ENCODE results near the gene MYOZ3. TPM values are rescaled to one million over a fixed set of nuclear protein-coding genes. Genes with fewer than 3 reads are reported as not detected.

Gene MYOZ3
- total and polyA plus RNA-seq, 10 donors = 0.04 to 1.2 (median 0.32) TPM; not detected in 1

GRCh38 chr5:150618163-150618562 is 42.9 kb upstream of the MYOZ3 start:
- Histone ChIP-seq H3K27ac (peak overlapping the region in 6 of 8 donors; percentile 56 to 81 (median 66)), H3K27me3 (replicated peaks in 1 of 7) (peaks cover 0 to 6% (median 0%) of the 10 kb centered on the region in 7 donors), H3K4me3 (no peak overlapping the region), H3K4me1 (peaks cover 29 to 82% (median 64%) of the 10 kb centered on the region in 6 donors), H3K9me3 (no peaks in the 10 kb centered on the region), H3K36me3 (no peaks in the 10 kb centered on the region)
- TF ChIP-seq CTCF (IDR thresholded peaks at IDR 0.05 in 8 of 11, conservative IDR thresholded peaks at IDR 0.05 in 3 of 11) = no peak
- DNase-seq = no peak
- 79 to 88% (median 85%) methylated on average over 8 to 9 of the region's 9 CpGs for WGBS, 5 donors
- intact Hi-C loops (cut with DNase I; ENCODE audit: low total_unique reads) = no loop called here

DNA sequence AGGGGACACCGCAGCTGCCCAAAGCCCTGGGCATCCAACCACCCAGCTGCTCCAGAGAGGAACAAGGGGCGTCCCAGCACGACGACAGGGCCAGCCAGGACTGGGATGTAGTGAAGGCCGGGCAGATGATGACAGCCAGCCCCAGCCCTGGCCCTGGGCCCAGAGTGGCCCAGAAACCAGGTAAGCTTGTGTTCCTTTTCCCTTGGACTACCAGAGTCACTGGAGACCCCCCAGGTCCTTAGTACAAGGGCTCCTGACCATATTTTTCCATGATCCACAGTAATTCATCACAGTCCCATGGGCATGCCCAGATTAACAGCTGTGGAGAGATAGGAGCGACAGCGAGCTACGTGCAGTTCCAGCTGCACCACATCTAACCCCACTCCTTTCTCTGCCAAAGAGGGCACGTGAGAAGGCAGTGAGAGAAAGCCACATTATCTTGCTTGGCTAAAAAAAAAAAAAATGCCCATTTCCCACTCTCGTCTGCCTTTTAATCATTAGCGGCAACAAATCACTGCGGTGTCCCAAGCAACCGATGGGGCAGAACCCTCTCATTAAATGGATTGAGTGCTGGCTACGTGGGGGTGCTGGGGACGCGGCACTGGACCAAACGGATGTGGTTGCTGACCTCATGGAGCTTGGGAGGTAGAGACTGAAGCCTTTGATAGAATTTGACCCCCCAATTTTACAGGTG is 42.3 kb upstream of the MYOZ3 start:
- no peak for DNase-seq
- Histone ChIP-seq H3K4me1 (peaks cover 34 to 82% (median 64%) of the 10 kb centered on the region in 6 donors), H3K4me3 (no peak overlapping the region), H3K36me3 (no peaks in the 10 kb centered on the region), H3K27ac (peak overlapping the region; percentile 27 to 81 (median 60)), H3K27me3 (replicated peaks in 1 of 7) (peaks cover 0 to 6% (median 0%) of the 10 kb centered on the region in 7 donors), H3K9me3 (no peaks in the 10 kb centered on the region)
- 63 to 85% (median 78%) methylated on average over 17 of the region's 17 CpGs for WGBS, 5 donors
- TF ChIP-seq POLR2AphosphoS5 (IDR thresholded peaks at IDR 0.05) = peak in 1 of 3 donors; percentile 10
- TF ChIP-seq POLR2A (IDR thresholded peaks at IDR 0.05) = no peak
- no peak for TF ChIP-seq CTCF (IDR thresholded peaks at IDR 0.05 in 8 of 11, conservative IDR thresholded peaks at IDR 0.05 in 3 of 11)
- intact Hi-C loops (cut with DNase I; ENCODE audit: low total_unique reads) = no loop called here

DNA sequence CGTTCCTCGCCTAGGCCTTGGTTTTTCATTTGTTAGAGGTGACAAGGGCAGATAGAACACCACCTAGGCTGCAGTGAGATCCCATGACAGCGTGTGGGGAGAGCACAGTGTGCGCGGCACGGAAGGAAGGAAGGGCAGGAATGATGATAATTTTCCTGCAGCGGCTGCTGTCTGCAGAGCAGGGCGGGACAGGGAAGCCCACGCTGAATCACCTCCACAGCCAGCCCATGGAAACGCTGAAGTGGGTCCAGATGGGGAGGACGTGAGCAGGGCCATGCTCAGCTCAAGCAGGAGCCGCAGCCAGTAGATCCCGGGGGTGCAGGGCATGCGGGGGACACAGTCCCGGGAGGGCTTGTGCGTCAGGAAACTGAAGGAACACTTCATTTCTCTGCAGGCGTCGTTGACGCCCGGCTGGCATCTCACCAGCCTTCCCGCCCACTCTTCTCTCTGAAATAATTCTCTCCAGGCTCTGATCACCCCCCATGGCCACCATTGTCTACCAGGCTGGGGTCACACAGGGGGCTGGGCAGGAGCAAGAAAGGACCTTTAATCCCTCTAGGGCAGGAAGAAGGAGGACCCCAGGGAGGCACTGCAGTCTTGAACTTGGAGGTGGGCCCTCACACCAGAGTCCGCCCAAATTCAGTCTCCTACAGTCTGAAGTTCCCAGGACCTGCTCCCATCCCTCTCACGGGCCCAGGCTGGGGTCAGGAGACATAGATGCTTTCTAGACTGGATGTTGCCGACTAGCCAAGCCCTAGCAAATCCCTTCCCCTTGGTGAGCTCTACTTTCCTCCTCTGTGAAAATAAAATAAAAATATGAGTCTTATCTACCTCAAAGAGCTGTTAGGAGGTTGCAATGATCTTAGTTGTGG is 41.5 kb upstream of the MYOZ3 start:
- H3K4me1 ChIP-seq = peaks cover 37 to 81% (median 63%) of the 10 kb centered on the region in 6 donors
- peak overlapping the region; percentile 32 to 81 (median 60) for H3K27ac ChIP-seq
- TF ChIP-seq CTCF (IDR thresholded peaks at IDR 0.05 in 8 of 11, conservative IDR thresholded peaks at IDR 0.05 in 3 of 11) (no peak), POLR2AphosphoS5 (IDR thresholded peaks at IDR 0.05) (peak; percentile 70 to 80 (median 72))
- intact Hi-C loops (cut with DNase I; ENCODE audit: low total_unique reads) = no loop called here
- no peak overlapping the region for H3K4me3 ChIP-seq
- 60 to 74% (median 71%) methylated on average over 23 to 24 of the region's 24 CpGs for WGBS, 5 donors
- H3K27me3 ChIP-seq (replicated peaks in 1 of 7) = peaks cover 0 to 11% (median 0%) of the 10 kb centered on the region in 7 donors
- no peaks in the 10 kb centered on the region for H3K9me3 ChIP-seq
- peak; percentile 83 for DNase-seq
- H3K36me3 ChIP-seq = no peaks in the 10 kb centered on the region

DNA sequence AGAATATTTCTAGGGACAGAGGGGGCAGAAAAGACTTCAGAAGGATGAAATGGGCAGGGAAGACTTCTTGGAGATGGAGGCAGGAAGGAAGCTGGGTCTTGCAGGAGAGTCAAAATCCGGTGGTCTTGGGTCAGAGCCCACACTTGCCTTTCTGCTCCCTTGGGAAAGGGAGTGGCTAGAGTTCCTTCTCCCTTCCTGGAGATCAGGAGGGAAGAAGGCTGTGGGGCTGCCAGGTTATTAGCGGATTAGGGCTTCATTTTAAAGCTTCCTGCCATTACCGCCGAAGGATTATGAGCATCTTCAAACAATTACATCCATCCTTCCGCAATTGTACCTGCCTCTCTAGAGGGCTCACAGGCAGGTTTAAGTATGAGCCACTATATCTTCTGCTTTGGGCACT is 39.8 kb upstream of the MYOZ3 start:
- 72 to 81% (median 75%) methylated on average over 5 of the region's 5 CpGs for WGBS, 5 donors
- peaks cover 26 to 80% (median 61%) of the 10 kb centered on the region in 6 donors for H3K4me1 ChIP-seq

More for the DNA sequence above, 39.8 kb upstream of the MYOZ3 start:
- no peaks in the 10 kb centered on the region for H3K9me3 ChIP-seq
- no peak for TF ChIP-seq POLR2AphosphoS5 (IDR thresholded peaks at IDR 0.05)
- TF ChIP-seq POLR2A (IDR thresholded peaks at IDR 0.05) = no peak
- TF ChIP-seq CTCF (IDR thresholded peaks at IDR 0.05 in 8 of 11, conservative IDR thresholded peaks at IDR 0.05 in 3 of 11) = no peak
- H3K27ac ChIP-seq = peak overlapping the region in 1 of 8 donors; percentile 14
- no peaks in the 10 kb centered on the region for H3K36me3 ChIP-seq
- intact Hi-C loops (cut with DNase I; ENCODE audit: low total_unique reads) = no loop called here
- no peak for DNase-seq
- no peak overlapping the region for H3K4me3 ChIP-seq
- H3K27me3 ChIP-seq (replicated peaks in 1 of 7) = peaks cover 0 to 22% (median 0%) of the 10 kb centered on the region in 7 donors

Data from spleen (tissue), 11 donors.